Inferior parietal cortex (tissue), 1 donor: ENCODE results near the gene MYO1G.

Source experiments
- DNase-seq: peaks from one replicate; pipeline ENCODE4 v3.0.0-alpha.2; 2016; ENCODE audit errors: extremely low spot score

MYO1G gene

GRCh38 chr7:44967571-44968446 lies 11.0 kb downstream of the MYO1G start:
- DNase-seq = no peak

DNA sequence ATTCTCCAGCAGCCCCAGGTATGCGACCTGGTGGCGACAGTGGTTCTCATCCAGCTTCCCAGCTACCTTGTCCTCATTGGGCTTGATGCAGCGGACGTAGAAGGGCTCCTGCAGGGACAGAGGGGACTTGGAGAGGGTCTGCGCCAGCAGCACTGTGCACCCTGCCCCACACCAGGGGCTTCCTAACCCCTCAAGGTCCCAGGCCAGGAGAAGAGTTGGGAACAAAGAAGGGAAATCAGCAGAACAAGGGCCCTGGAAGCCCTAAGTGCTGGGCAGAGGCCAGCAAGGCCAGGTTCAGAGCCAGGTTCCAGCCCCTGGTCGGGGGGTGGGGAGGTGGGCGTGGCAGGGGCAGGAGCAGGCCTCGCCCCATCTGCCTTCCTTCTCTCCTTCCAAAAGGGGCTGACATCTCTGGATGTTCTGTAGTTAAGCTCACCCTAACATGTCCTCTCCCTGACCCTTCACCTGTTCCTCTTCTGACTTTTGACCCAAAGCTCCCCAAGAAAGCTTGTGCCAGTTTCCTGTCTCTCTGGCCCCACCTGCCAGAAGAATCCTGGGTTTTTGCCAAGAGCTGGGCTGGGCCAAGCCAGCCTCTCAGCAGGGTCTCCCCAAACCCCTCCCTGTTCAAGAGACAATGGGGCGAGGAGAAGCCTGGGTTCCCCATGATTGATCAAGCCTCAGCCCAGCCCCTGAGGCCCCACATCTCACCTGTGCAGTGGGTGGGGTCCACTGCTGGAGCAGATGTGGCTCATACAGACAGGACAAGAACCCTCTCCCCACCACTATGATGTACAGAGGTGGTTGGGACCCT lies 11.9 kb downstream of the MYO1G start:
- no peak for DNase-seq

DNA sequence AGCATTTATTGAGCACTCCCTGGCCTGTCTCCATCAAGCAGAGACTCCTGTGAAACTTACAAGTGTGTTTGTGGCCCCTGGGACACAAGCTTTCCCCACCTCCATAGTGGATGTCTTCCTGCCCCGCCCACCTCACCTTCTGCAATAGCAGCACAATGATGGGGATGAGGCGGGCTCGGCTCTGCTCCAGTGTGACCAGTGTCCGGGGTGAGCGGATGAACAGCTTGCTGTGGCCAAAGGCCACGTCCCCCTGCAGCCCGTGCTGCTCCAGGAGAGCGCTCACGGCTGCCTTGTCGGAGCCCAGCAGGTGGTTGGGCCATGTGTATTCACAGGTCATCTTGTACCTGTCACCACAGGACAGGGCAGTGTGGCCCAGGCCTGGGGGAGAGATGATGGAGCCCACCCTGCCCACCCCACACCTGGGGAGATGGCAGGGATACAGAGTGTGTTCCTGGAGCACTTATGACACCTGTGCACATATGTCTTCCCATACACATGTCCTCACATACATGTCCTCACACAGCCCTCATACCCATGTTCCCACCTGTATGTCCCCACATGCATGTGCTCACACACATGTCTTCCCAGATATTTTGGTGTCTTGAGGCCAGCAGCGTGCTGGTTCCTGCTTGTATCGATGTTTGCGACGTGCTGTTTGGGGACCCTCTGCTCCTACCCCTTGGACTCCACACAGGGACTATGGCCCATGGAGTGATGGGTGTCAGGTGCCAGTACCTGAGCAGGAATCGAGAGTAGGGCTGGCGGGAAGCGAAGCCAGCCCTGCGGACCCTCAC lies 12.7 kb downstream of the MYO1G start:
- no peak for DNase-seq

GRCh38 chr7:44965441-44965903 lies 13.3 kb downstream of the MYO1G start:
- no peak for DNase-seq

DNA sequence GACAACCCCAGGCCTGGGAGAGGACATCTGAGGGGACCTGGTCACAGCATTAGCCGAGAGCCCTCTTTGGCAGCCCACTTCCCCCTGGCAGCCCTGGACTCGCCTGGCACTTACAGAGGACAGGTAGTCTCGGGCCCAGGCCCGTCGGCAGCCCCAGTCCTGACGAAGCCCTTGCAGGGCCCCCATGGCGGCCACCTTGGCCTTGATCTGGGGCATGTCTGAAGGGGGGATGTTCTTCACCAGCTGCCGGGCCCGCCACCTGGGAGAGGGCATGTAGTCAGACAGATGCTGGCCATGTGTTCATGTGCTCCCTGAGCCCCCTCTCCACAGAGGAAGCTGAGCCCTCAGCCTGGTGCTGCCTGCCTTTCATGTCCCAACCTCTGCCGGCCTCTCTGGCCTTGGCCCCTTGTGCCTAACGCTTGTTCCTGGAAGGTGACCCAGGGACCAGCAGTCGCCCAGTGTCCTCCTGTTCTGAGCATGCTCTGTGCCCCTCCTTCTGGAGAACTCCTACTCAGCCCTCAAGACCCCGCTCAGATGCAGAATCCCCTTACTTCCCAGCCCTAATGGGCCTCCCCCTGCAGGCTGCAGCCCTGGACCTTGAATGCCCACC lies 13.9 kb downstream of the MYO1G start:
- DNase-seq = no peak

GRCh38 chr7:44964384-44964830 lies 14.4 kb downstream of the MYO1G start:
- no peak for DNase-seq

- no peak for DNase-seq
Measured at GRCh38 chr7:44963364-44964290, 15.2 kb downstream of the MYO1G start.

- DNase-seq = no peak
Measured at GRCh38 chr7:44962483-44963251, 16.1 kb downstream of the MYO1G start.

- DNase-seq = no peak
Measured at GRCh38 chr7:44961844-44962482, 16.9 kb downstream of the MYO1G start.

DNA sequence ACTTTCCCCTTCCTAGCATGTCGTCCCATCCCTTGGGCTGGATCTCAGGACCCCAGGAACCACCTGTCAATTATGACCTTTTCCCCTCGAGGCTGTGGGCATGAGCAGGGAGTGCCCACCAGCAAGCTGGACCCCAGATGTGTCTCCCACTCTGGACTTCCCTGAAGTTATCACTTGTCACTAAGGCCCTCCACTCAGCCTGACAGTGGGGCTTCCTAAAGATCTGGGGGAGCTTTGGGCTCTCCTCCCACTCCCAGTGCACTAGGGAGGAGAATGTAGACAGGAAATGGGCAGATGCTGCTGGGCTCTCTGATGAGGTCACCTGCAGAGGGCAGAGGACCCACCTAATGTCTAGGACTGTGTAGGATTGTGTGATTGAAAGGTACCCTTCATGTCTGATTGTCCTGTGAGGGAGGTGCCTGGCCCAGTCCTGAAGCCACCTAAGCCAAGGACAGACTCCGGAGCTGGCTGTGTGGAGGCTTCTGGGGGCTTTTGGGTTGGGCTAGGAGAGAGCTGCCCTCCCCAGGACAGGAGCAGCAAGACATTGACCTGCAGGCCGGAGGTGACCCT lies 18.7 kb downstream of the MYO1G start:
- no peak for DNase-seq

DNA sequence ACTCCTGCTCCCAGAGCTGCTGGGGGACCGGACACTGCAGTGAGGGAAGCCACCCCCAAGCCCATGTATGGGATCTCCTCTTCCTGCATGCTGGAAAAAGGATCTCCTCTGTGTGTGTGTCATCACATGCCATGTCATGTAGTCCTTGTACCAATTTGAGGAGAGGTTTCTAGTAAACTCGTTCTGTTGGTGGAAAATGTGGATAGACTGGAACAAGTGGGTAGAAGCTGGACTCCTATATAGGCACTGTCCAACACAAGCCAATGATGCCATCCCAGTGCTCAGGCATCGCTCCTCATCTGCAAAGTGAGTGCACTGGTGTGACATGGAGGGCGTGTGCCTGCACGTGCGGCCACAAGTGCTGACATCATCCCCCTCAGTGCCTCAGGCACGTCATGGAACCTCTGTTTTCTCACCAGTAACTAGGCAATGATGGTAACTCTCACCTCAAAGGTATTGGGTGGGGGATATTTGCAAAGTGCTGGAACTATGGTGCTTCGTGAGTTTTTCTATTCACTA lies 19.3 kb downstream of the MYO1G start:
- no peak for DNase-seq

- no peak for DNase-seq
Measured at GRCh38 chr7:44958645-44959344, 20.0 kb downstream of the MYO1G start.

- no peak for DNase-seq
Measured at GRCh38 chr7:44956157-44956766, 22.6 kb downstream of the MYO1G start.

GRCh38 chr7:44955733-44956132 lies 23.1 kb downstream of the MYO1G start:
- no peak for DNase-seq

GRCh38 chr7:44953156-44953555 lies 25.7 kb downstream of the MYO1G start:
- DNase-seq = no peak

DNA sequence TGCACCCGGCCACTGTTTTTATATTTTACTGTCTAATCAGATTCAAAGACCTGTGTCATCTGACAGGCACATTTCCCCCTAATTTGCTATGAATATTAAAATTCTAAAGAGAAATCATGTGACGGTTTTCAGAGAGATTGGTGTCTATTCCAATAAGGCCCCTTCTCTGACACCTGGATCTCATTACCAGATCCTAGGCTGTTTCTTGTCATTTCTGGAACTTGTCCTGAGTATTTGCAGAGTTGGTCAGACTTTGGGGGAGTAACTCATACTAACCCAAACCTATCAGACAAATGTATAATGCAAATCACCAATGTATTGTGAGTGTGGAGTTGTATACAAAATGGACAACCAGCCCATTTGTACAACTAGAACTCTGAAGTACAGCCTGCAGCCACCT lies 29.5 kb downstream of the MYO1G start:
- no peak for DNase-seq

DNA sequence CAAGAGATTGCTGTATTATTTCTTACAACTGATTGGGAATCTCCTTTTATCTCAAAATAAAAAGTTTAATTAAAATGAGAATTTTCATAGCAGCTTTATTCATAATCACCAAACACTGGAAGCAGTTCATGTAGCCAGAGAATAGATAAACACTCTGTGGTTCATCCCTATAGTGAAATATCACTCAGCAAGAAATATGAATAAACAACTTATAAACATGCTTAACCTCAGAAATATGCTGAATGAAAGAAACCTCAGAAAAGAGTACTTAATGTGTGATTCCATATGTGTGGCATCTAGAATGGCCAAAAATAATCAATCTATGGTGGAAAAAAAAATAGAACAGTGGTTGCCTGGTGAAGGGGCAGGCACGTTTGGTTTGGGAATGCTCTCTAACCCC lies 33.3 kb downstream of the MYO1G start:
- DNase-seq = no peak
